Kidney (tissue), 14 donors: ENCODE results near the gene WIZ. TPM values are rescaled to one million over a fixed set of nuclear protein-coding genes. Genes with fewer than 3 reads are reported as not detected.

ENCODE experiments used
- DNase-seq, 5 donors: peaks; one replicate each; pipeline ENCODE4 v3.0.0-alpha.2; 2013 to 2020
- FAIRE-seq: peaks from 2 replicates; lab custom pipeline; 2012; peaks lifted over from hg19 to GRCh38; lab: Jason Lieb, UNC
- H3K27ac ChIP-seq, 2 donors: one replicate each; pipeline ENCODE4 v1.7.0; 2013; ENCODE audit warnings: low read depth in 2 of 2, low read length in 2 of 2, inconsistent platforms in 1 of 2
- H3K27me3 ChIP-seq: one replicate; pipeline ENCODE4 v1.7.1; 2013; ENCODE audit warnings: low read length, inconsistent platforms; ENCODE audit not compliant: control insufficient read depth, insufficient read depth
- H3K36me3 ChIP-seq, 3 donors: one replicate each; pipeline versions ENCODE4 v1.7.0 to v1.7.1; 2013; ENCODE audit warnings: low read length in 3 of 3, control low read depth in 1 of 3, inconsistent platforms in 1 of 3; ENCODE audit not compliant: insufficient read depth in 3 of 3, control insufficient read depth in 2 of 3
- H3K4me1 ChIP-seq, 3 donors: one replicate each; pipeline versions ENCODE4 v1.7.0 to v1.7.1; 2013; ENCODE audit warnings: low read length in 3 of 3, inconsistent platforms in 1 of 3, low read depth in 1 of 3; ENCODE audit not compliant: control insufficient read depth in 2 of 3, insufficient read depth in 2 of 3
- H3K4me3 ChIP-seq, 3 donors: one replicate each; pipeline versions ENCODE4 v1.7.0 to v1.8.1; 2013; ENCODE audit warnings: low read length in 3 of 3, control low read depth in 1 of 3, inconsistent platforms in 1 of 3
- H3K9ac ChIP-seq, 3 donors: one replicate each; pipeline versions ENCODE4 v1.7.0 to v1.7.1; 2013; ENCODE audit warnings: low read length in 3 of 3, control low read depth in 1 of 3, inconsistent platforms in 1 of 3
- H3K9me3 ChIP-seq, 3 donors: one replicate each; pipeline versions ENCODE4 v1.7.0 to v1.7.1; 2013; ENCODE audit warnings: low read length in 3 of 3, control low read depth in 1 of 3, inconsistent platforms in 1 of 3; ENCODE audit not compliant: control insufficient read depth in 2 of 3, insufficient read depth in 1 of 3
- intact Hi-C: fragments of 100-400 bp; cut with DNase I; formaldehyde crosslinking; loops from one replicate; pipeline ENCODE4 v1.11.1; 2022
- polyA plus RNA-seq: library from polyadenylated mRNA; stranded (reverse); fragments of 350-450 nt; fragmentation: Illumina TruSeq; extraction: RNeasy Lipid Tissue Mini Kit (QIAGEN cat#74804); gene quantifications from one replicate; pipeline ENCODE4 v1.2.3, GENCODE V29; 2014; ENCODE audit warnings: low read depth, low replicate concordance; ENCODE audit not compliant: insufficient read depth
- total RNA-seq: library from RNA; stranded (reverse); fragmentation: NEBNext Ultra II Directional; extraction: Animal tissue kit (Norgen Biotek cat#: 25700); gene quantifications from one replicate; pipeline ENCODE4 v1.2.1, GENCODE V29; 2021
- TF ChIP-seq, protein P1 (sequence below): IDR thresholded peaks from 3 replicates; pipeline ENCODE4 v1.5.1; 2012; ENCODE audit warnings: mild to moderate bottlenecking, moderate library complexity, borderline replicate concordance; ENCODE audit not compliant: insufficient read depth; ENCODE audit errors: extremely low read depth
- donor health status: control.
- donor health status: control.
- donor health status: control.
- donor health status: control.
- donor health status: control.
- donor health status: DM: yes; HTN: yes; CAD: no.
- donor health status: Normal renal cell carcinoma (clear cell type).

Gene WIZ
- total and polyA plus RNA-seq, 2 donors from 2014 or later, result 15.4 to 37.1 TPM

DNA sequence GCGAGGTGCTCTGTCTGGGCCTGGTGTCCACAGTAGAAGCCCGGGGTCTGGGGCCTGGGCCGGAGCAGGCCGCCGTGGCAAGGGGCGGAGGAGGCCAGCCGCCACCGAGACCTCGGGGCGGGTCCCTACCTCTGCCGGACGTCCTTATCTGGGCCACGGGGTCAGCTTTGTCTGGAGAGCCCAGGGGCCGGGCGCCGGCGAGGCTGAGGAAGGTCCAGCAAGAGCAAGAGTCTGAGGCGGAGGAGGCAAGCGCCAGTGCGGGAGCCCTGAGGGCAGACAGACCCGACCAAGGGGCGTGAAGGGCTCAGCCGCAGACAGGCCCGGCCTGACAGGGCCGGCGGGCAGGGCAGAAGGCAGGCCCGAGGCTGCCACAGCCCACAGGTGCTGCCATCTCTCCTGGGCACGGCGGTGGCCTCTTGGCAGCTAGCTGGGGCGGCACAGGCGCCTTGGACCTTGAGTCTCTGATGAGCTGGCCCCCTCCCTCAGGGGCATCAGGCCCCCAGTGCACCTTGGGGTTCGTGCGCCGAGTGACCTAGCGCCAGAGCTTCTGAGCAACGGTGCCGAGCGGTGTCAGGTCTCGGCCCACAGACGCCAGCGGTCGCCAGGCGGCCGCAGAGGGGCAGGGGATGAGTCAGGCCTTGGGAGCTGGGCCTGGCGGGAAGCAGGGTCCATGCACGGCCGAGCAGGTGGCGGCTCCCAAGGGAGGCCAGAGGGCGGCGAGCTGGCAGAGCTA, 51.1 kb downstream of the WIZ start:
- intact Hi-C loops, result no loop called here
- Histone ChIP-seq H3K36me3 (peaks cover 9 to 67% (median 44%) of the 10 kb centered on the region in 3 donors), H3K4me3 (no peak overlapping the region), H3K9ac (no peak overlapping the region), H3K4me1 (peaks cover 0 to 2% (median 1%) of the 10 kb centered on the region in 3 donors), H3K9me3 (no peaks in the 10 kb centered on the region), H3K27ac (no peak overlapping the region), H3K27me3 (no peaks in the 10 kb centered on the region)
- TF ChIP-seq, protein P1, sequence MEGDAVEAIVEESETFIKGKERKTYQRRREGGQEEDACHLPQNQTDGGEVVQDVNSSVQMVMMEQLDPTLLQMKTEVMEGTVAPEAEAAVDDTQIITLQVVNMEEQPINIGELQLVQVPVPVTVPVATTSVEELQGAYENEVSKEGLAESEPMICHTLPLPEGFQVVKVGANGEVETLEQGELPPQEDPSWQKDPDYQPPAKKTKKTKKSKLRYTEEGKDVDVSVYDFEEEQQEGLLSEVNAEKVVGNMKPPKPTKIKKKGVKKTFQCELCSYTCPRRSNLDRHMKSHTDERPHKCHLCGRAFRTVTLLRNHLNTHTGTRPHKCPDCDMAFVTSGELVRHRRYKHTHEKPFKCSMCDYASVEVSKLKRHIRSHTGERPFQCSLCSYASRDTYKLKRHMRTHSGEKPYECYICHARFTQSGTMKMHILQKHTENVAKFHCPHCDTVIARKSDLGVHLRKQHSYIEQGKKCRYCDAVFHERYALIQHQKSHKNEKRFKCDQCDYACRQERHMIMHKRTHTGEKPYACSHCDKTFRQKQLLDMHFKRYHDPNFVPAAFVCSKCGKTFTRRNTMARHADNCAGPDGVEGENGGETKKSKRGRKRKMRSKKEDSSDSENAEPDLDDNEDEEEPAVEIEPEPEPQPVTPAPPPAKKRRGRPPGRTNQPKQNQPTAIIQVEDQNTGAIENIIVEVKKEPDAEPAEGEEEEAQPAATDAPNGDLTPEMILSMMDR, result no peak
- no peak for FAIRE-seq
- DNase-seq, result no peak

DNA sequence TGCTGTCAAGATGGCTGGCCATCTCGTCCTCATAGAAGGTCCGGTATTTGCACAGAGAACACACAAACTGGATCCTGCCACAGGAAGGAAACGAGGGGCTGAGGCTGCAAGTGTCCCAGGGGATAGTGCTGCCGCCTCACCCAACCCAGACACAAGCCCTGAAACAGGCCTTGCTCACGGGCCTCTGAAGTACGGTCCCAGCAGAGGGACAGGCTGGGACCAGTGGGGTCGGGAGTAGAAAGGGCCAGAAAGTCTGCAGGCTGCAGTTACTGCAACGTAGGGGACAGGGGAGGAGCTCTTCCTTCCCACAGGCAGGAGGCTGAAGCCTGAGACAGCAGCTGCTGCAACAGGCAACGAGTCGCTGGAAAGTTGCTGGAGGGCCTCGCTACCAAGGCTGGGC, 52.0 kb downstream of the WIZ start:
- Histone ChIP-seq H3K27me3 (no peaks in the 10 kb centered on the region), H3K36me3 (peaks cover 9 to 62% (median 40%) of the 10 kb centered on the region in 3 donors), H3K27ac (no peak overlapping the region), H3K4me3 (no peak overlapping the region), H3K9ac (no peak overlapping the region), H3K4me1 (no peaks in the 10 kb centered on the region), H3K9me3 (no peaks in the 10 kb centered on the region)
- TF ChIP-seq, protein P1, result no peak
- FAIRE-seq, result no peak
- no peak for DNase-seq
- intact Hi-C loops, result no loop called here

DNA sequence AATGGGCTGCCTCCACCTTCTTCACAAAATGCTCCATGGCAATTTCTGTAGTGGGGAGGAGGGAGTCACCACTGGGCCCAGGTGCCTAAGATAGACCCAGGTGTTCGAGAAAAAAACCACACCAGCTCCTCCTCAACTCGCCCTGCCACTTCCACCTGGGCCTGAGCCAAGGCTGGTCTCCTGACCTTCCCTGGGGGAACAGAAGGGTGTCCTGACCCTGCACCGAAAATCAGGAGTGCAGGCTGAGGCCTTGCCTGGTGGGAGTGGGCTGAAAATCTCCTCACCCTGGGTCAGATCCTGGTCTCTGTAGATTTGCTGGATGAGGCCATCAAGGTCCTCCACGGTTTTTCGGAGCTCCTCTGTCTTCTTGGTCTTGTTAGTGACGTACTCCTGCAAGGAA, 52.5 kb downstream of the WIZ start:
- intact Hi-C loops, result no loop called here
- H3K27ac ChIP-seq, result no peak overlapping the region
- no peak for FAIRE-seq
- H3K4me3 ChIP-seq, result no peak overlapping the region
- no peaks in the 10 kb centered on the region for H3K4me1 ChIP-seq
- DNase-seq, result no peak
- H3K27me3 ChIP-seq, result no peaks in the 10 kb centered on the region
- no peaks in the 10 kb centered on the region for H3K9me3 ChIP-seq
- peaks cover 9 to 56% (median 36%) of the 10 kb centered on the region in 3 donors for H3K36me3 ChIP-seq
- TF ChIP-seq, protein P1, result no peak
- no peak overlapping the region for H3K9ac ChIP-seq
